Measurements from ENCODE around the gene COA7.

DNA sequence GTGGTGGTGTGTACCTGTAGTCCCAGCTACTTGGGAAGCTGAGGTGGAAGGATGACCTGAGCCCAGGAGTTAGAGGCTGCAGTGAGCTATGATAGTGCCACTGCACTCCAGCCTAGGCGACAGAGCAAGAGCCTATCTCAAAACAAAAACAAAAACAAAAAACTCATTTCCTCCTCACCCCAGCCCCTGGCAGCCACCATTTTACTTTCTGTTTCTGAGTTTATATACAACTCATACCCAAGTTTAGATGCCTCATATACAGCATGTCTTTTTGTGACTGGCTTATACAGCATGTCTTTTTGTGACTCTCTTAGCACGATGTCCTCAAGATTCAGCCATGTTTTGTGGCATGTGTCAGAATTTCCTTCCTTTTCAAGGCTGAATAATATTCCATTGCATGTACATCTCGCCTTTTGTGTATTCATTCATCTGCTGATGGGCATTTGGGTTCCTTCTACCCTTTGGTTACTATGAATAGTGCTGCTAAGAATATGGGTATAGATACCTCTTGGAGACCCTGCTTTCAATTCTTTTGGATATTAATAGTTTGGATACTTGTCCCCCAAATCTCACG, 14.7 kb downstream of the COA7 start:
- TF ChIP-seq, protein P1, sequence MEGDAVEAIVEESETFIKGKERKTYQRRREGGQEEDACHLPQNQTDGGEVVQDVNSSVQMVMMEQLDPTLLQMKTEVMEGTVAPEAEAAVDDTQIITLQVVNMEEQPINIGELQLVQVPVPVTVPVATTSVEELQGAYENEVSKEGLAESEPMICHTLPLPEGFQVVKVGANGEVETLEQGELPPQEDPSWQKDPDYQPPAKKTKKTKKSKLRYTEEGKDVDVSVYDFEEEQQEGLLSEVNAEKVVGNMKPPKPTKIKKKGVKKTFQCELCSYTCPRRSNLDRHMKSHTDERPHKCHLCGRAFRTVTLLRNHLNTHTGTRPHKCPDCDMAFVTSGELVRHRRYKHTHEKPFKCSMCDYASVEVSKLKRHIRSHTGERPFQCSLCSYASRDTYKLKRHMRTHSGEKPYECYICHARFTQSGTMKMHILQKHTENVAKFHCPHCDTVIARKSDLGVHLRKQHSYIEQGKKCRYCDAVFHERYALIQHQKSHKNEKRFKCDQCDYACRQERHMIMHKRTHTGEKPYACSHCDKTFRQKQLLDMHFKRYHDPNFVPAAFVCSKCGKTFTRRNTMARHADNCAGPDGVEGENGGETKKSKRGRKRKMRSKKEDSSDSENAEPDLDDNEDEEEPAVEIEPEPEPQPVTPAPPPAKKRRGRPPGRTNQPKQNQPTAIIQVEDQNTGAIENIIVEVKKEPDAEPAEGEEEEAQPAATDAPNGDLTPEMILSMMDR (IDR thresholded peaks at IDR 0.05): no peak
- TF ChIP-seq POLR2A (IDR thresholded peaks at IDR 0.05): no peak

Measured in testis (tissue), 2 donors.